Fibroblast of mammary gland (primary cell): ENCODE results near the gene TANC1.
A peak's percentile ranks its signal among the peaks of the same experiment; 100 is the strongest.

Experiments used
- DNase-seq: peaks from one replicate; pipeline ENCODE4 v3.0.0-alpha.2; 2010; ENCODE audit warnings: low read depth
- H3K4me3 ChIP-seq: 2 replicates; pipeline ENCODE4 v1.5.1; 2011; ENCODE audit warnings: low read depth, mild to moderate bottlenecking, low read length, moderate library complexity; ENCODE audit not compliant: control insufficient read depth
- CTCF ChIP-seq: conservative IDR thresholded peaks from 2 replicates; pipeline ENCODE4 v1.5.1; 2011; ENCODE audit warnings: low read depth, low read length, inconsistent platforms; ENCODE audit not compliant: control insufficient read depth, insufficient read depth

The TANC1 gene

GRCh38 chr2:159265171-159265576 lies 296.7 kb downstream of the TANC1 start:
- TF ChIP-seq CTCF: no peak
- no peak overlapping the region for H3K4me3 ChIP-seq
- DNase-seq: peak; percentile 10

- no peak for DNase-seq
- H3K4me3 ChIP-seq: no peak overlapping the region
- no peak for TF ChIP-seq CTCF
These were observed 298.1 kb downstream of the TANC1 start for GRCh38 chr2:159266554-159266953.

- no peak for DNase-seq
- TF ChIP-seq CTCF: no peak
- no peak overlapping the region for H3K4me3 ChIP-seq
These were observed 299.5 kb downstream of the TANC1 start for GRCh38 chr2:159267921-159268320.

- DNase-seq: no peak
- no peak overlapping the region for H3K4me3 ChIP-seq
- TF ChIP-seq CTCF: no peak
These were observed 302.4 kb downstream of the TANC1 start for GRCh38 chr2:159270744-159271379.

- no peak for TF ChIP-seq CTCF
- DNase-seq: no peak
- H3K4me3 ChIP-seq: no peak overlapping the region
These were observed 303.7 kb downstream of the TANC1 start for GRCh38 chr2:159272156-159272555.

GRCh38 chr2:159275111-159275510 lies 306.7 kb downstream of the TANC1 start:
- H3K4me3 ChIP-seq: no peak overlapping the region
- TF ChIP-seq CTCF: no peak
- DNase-seq: no peak

GRCh38 chr2:159279700-159280099 lies 311.3 kb downstream of the TANC1 start:
- DNase-seq: no peak
- no peak for TF ChIP-seq CTCF

More at GRCh38 chr2:159279700-159280099, 311.3 kb downstream of the TANC1 start:
- H3K4me3 ChIP-seq: no peak overlapping the region
